Keratinocyte (primary cell): ENCODE data around the gene RIPOR2. TPM values are rescaled to one million over a fixed set of nuclear protein-coding genes. Genes with fewer than 3 reads are reported as not detected.

ENCODE experiments used
- DNase-seq: peaks from one replicate; pipeline ENCODE4 v3.0.0-alpha.2; 2011; ENCODE audit warnings: low read depth, missing footprints, low spot score
- FAIRE-seq: peaks from 2 replicates; lab custom pipeline; 2011; peaks lifted over from hg19 to GRCh38; lab: Jason Lieb, UNC
- H2AFZ ChIP-seq: 2 replicates; pipeline ENCODE4 v1.6.0; 2012; ENCODE audit warnings: low read length, control low read depth, inconsistent platforms; ENCODE audit not compliant: control insufficient read depth
- H3K27ac ChIP-seq: 2 replicates; pipeline ENCODE4 v1.5.1; 2011; ENCODE audit warnings: low read length; ENCODE audit not compliant: control insufficient read depth, insufficient read depth
- H3K27me3 ChIP-seq: 3 replicates; pipeline ENCODE4 v1.6.0; 2011; ENCODE audit warnings: low read length; ENCODE audit not compliant: control insufficient read depth, insufficient read depth; ENCODE audit errors: extremely low read depth
- H3K36me3 ChIP-seq, 2 experiments: 2 replicates in 1 of 2; 3 replicates in 1 of 2; pipeline ENCODE4 v1.5.1; 2011; ENCODE audit warnings: low read length in 2 of 2, mild to moderate bottlenecking in 1 of 2; ENCODE audit not compliant: control insufficient read depth in 2 of 2, insufficient read depth in 2 of 2; ENCODE audit errors: extremely low read depth in 1 of 2
- H3K4me1 ChIP-seq: 3 replicates; pipeline ENCODE4 v1.5.1; 2011; ENCODE audit warnings: low read length; ENCODE audit not compliant: control insufficient read depth, insufficient read depth; ENCODE audit errors: extremely low read depth
- H3K4me2 ChIP-seq: 3 replicates; pipeline ENCODE4 v1.6.0; 2011; ENCODE audit warnings: low read depth, low read length; ENCODE audit not compliant: control insufficient read depth, insufficient read depth; ENCODE audit errors: extremely low read depth
- H3K4me3 ChIP-seq, 3 experiments: fragments of 200-600 bp in 1 of 3; sonication (generic) in 1 of 3; 2 replicates in 2 of 3; 3 replicates in 1 of 3; pipeline ENCODE4 v1.5.1; 2011 to 2016; ENCODE audit warnings: low read length in 3 of 3, mild to moderate bottlenecking in 3 of 3, control low read depth in 2 of 3, inconsistent platforms in 1 of 3, low read depth in 1 of 3, mixed read lengths in 1 of 3, mixed run types in 1 of 3, moderate library complexity in 1 of 3; ENCODE audit not compliant: control insufficient read depth in 2 of 3, insufficient read depth in 2 of 3; ENCODE audit errors: extremely low read depth in 1 of 3
- H3K79me2 ChIP-seq: 2 replicates; pipeline ENCODE4 v1.6.0; 2012; ENCODE audit warnings: low read length; ENCODE audit not compliant: control insufficient read depth, insufficient read depth
- H3K9ac ChIP-seq: 3 replicates; pipeline ENCODE4 v1.6.0; 2011; ENCODE audit warnings: low read length; ENCODE audit not compliant: control insufficient read depth, insufficient read depth; ENCODE audit errors: extremely low read depth
- H3K9me1 ChIP-seq: 3 replicates; pipeline ENCODE4 v1.6.0; 2011; ENCODE audit warnings: low read length; ENCODE audit not compliant: control insufficient read depth, insufficient read depth; ENCODE audit errors: extremely low read depth
- H3K9me3 ChIP-seq: 2 replicates; pipeline ENCODE4 v1.5.1; 2012; ENCODE audit warnings: low read depth, low read length; ENCODE audit not compliant: control insufficient read depth
- H4K20me1 ChIP-seq: 3 replicates; pipeline ENCODE4 v1.6.0; 2011; ENCODE audit warnings: low read length; ENCODE audit not compliant: control insufficient read depth, insufficient read depth; ENCODE audit errors: extremely low read depth
- EZH2 ChIP-seq: IDR thresholded peaks from one replicate; pipeline ENCODE4 v1.6.1; 2012; ENCODE audit warnings: inconsistent platforms, mild to moderate bottlenecking, low read length, moderate library complexity
- dilution Hi-C: fragments of 300-500 bp; cut with MboI; formaldehyde crosslinking; loops from one replicate; pipeline ENCODE4 v1.7.0; 2020; ENCODE audit warnings: low sequenced_read_pairs; ENCODE audit not compliant: extremely low pct_ligation_motif_present
- polyA minus RNA-seq, 3 experiments: library from RNA; depleted of rRNA, polyadenylated mRNA; stranded (reverse); fragments of >200 nt; gene quantifications; 1 replicate in 1 of 3; 2 replicates in 1 of 3; 3 replicates in 1 of 3; pipeline ENCODE4 v1.2.3, GENCODE V29; 2011
- polyA plus RNA-seq, 5 experiments: library from polyadenylated mRNA; depleted of rRNA in 3 of 5; stranded (reverse) in 3 of 5; stranded (forward) in 1 of 5; unstranded in 1 of 5; fragments of >200 nt; gene quantifications; 1 replicate in 1 of 5; 2 replicates in 3 of 5; 3 replicates in 1 of 5; pipeline versions ENCODE4 v1.2.1 to v1.2.3, GENCODE V29; 2011 to 2012; ENCODE audit warnings: missing spikeins in 2 of 5, low read depth in 1 of 5, low replicate concordance in 1 of 5
- TF ChIP-seq, protein P1 (sequence below), 3 experiments: IDR thresholded peaks in 1 of 3; conservative IDR thresholded peaks in 1 of 3; optimal IDR thresholded peaks in 1 of 3; 2 replicates in 2 of 3; 3 replicates in 1 of 3; pipeline versions ENCODE3 to v1.5.1; 2011; ENCODE audit warnings: low read length in 3 of 3, mild to moderate bottlenecking in 3 of 3, moderate library complexity in 2 of 3, control low read depth in 1 of 3, inconsistent platforms in 1 of 3; ENCODE audit not compliant: insufficient read depth in 2 of 3; ENCODE audit errors: extremely low read depth in 1 of 3

The RIPOR2 gene, protein sequence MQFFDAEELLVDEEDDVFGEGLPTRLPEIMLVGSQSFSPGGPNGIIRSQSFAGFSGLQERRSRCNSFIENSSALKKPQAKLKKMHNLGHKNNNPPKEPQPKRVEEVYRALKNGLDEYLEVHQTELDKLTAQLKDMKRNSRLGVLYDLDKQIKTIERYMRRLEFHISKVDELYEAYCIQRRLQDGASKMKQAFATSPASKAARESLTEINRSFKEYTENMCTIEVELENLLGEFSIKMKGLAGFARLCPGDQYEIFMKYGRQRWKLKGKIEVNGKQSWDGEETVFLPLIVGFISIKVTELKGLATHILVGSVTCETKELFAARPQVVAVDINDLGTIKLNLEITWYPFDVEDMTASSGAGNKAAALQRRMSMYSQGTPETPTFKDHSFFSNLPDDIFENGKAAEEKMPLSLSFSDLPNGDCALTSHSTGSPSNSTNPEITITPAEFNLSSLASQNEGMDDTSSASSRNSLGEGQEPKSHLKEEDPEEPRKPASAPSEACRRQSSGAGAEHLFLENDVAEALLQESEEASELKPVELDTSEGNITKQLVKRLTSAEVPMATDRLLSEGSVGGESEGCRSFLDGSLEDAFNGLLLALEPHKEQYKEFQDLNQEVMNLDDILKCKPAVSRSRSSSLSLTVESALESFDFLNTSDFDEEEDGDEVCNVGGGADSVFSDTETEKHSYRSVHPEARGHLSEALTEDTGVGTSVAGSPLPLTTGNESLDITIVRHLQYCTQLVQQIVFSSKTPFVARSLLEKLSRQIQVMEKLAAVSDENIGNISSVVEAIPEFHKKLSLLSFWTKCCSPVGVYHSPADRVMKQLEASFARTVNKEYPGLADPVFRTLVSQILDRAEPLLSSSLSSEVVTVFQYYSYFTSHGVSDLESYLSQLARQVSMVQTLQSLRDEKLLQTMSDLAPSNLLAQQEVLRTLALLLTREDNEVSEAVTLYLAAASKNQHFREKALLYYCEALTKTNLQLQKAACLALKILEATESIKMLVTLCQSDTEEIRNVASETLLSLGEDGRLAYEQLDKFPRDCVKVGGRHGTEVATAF
- 0.01 to 0.07 TPM (median 0.01 TPM) in 3 replicates for polyA plus RNA-seq
- 0.29 TPM for polyA plus RNA-seq (2011; ENCODE audit: low read depth)
- polyA plus RNA-seq (2011; cell fraction: cytosol; rRNA removed) = 0.01 and 0.02 TPM in 2 replicates
- 0.06 and 0.07 TPM in 2 replicates for polyA plus RNA-seq (2011; cell fraction: nucleus; rRNA removed)
- polyA plus RNA-seq (2012; ENCODE audit: low replicate concordance) = 0.10 TPM in 1 of 2 replicates, not detected in the other
- 0.10 TPM in 1 of 3 replicates, not detected in the others for polyA minus RNA-seq
- polyA minus RNA-seq (2011; cell fraction: cytosol; rRNA and poly(A)+ RNA removed) = not detected
- polyA minus RNA-seq (2011; cell fraction: nucleus; rRNA and poly(A)+ RNA removed) = not detected in 2 replicates

DNA sequence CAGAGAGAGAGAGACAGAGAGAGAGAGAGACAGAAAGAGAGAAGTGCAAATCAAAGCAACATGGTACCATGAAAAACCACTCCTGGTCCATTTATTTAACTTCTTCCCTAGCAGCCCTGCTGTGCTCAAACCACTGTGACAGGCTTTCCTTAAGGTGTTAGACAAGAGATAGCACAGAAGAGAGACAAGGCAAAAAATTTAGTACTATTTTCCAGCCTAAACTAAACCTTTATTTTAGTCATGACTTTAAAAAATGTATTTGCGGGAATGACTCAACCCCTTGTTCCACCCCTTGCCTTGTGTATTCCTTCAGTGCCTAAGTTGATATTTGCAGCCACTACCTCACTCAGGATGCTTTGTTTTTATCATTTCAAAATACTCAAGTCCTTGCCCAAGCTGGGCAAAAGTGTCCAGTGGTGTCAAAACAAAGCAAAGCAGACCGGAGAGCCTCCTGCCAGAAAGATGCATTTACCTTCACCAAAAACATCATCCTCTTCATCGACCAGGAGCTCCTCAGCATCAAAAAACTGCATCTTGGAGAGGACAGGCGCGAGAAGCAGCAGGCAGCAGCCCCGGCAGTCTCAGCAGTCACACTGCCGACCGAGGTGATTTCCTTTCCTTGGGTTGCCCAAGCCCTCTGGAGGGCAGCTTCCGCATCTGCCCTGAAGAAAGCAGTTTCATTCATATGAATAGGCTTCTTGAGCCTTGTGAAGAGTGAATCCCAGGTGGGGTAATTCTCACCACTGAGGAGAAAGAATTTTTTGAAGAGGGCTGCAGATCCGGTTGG, at the start of gene RIPOR2:
Gene RIPOR2 (minus strand): TSS at position 595 of the 787 bp plus-strand sequence. CDS start 62 bp downstream, at position 533.
- Histone ChIP-seq H3K9me3 (no peaks in the 10 kb centered on the region), H3K36me3 (no peaks in the 10 kb centered on the region), H4K20me1 (no peaks in the 10 kb centered on the region), H3K27ac (no peak within 1 kb of the TSS), H2AFZ (no peak within 1 kb of the TSS), H3K9ac (no peak within 1 kb of the TSS), H3K79me2 (no peaks in the 10 kb centered on the region), H3K4me2 (no peak within 1 kb of the TSS), H3K9me1 (no peaks in the 10 kb centered on the region), H3K27me3 (no peaks in the 10 kb centered on the region), H3K4me1 (peaks cover 11% of the 10 kb centered on the region), H3K4me3 (no peak within 1 kb of the TSS)
- no peak for FAIRE-seq
- no peak for DNase-seq
- TF ChIP-seq EZH2 = no peak
- TF ChIP-seq, protein P1, sequence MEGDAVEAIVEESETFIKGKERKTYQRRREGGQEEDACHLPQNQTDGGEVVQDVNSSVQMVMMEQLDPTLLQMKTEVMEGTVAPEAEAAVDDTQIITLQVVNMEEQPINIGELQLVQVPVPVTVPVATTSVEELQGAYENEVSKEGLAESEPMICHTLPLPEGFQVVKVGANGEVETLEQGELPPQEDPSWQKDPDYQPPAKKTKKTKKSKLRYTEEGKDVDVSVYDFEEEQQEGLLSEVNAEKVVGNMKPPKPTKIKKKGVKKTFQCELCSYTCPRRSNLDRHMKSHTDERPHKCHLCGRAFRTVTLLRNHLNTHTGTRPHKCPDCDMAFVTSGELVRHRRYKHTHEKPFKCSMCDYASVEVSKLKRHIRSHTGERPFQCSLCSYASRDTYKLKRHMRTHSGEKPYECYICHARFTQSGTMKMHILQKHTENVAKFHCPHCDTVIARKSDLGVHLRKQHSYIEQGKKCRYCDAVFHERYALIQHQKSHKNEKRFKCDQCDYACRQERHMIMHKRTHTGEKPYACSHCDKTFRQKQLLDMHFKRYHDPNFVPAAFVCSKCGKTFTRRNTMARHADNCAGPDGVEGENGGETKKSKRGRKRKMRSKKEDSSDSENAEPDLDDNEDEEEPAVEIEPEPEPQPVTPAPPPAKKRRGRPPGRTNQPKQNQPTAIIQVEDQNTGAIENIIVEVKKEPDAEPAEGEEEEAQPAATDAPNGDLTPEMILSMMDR (optimal IDR thresholded peaks at IDR 0.05 in 1 of 3, IDR thresholded peaks at IDR 0.05 in 1 of 3, conservative IDR thresholded peaks at IDR 0.05 in 1 of 3; ENCODE audit: extremely low read depth in 1 of 3, insufficient read depth in 2 of 3, low read length in 3 of 3) = no peak
- dilution Hi-C loops = no loop called here

DNA sequence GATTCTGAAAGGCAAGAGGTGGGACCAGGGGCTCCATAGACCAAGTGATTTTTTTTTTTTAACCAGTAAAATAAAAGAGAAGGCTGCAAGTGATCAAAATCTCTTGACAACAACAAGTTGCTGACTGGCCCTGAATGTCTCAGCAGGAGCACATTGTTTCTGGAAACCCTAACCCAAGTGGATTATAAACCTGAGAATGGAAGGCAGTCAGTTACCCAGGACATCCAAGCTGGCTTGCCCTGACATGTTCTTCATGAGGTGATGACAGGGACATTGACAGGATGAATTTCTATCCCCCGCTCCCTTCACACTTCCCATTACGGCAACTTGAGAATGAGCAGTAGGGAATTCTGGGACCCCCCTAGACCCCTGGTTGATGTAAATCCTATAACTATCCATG, 49.6 kb upstream of the RIPOR2 start:
- Histone ChIP-seq H3K4me3 (no peak overlapping the region), H3K27ac (no peak overlapping the region), H3K36me3 (no peaks in the 10 kb centered on the region), H3K27me3 (no peaks in the 10 kb centered on the region), H3K9me3 (no peaks in the 10 kb centered on the region), H3K9ac (no peak overlapping the region), H3K79me2 (no peaks in the 10 kb centered on the region), H2AFZ (peak overlapping the region; percentile 27), H3K4me2 (no peak overlapping the region), H3K4me1 (peaks cover 12% of the 10 kb centered on the region), H4K20me1 (no peaks in the 10 kb centered on the region), H3K9me1 (no peaks in the 10 kb centered on the region)
- TF ChIP-seq, protein P1 (optimal IDR thresholded peaks at IDR 0.05 in 1 of 3, IDR thresholded peaks at IDR 0.05 in 1 of 3, conservative IDR thresholded peaks at IDR 0.05 in 1 of 3; ENCODE audit: extremely low read depth in 1 of 3, insufficient read depth in 2 of 3, low read length in 3 of 3) = no peak
- no peak for TF ChIP-seq EZH2
- FAIRE-seq (no peak), DNase-seq (no peak)
- dilution Hi-C loops = loop anchor here (25.0 kb wide), 1 partner anchor 123 kb away; no protein-coding TSS in a partner anchor
